Measurements from ENCODE around the gene MYCBPAP.

MYCBPAP gene

DNA sequence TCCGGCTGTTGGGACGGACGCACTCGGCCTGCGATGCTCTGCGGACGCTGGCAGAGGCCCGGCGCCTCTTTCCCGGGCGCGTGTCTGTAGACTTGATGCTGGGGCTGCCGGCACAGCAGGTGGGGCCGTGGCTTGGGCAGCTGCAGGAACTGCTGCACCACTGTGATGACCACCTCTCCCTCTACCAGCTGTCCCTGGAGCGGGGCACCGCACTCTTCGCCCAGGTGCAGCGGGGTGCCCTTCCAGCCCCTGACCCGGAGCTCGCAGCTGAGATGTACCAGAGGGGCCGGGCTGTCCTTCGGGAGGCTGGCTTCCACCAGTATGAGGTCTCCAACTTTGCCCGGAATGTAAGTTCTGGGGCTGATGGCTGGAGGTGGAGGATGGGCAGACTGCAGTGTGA lies 26.1 kb upstream of the MYCBPAP start:
- TF ChIP-seq, protein P1, sequence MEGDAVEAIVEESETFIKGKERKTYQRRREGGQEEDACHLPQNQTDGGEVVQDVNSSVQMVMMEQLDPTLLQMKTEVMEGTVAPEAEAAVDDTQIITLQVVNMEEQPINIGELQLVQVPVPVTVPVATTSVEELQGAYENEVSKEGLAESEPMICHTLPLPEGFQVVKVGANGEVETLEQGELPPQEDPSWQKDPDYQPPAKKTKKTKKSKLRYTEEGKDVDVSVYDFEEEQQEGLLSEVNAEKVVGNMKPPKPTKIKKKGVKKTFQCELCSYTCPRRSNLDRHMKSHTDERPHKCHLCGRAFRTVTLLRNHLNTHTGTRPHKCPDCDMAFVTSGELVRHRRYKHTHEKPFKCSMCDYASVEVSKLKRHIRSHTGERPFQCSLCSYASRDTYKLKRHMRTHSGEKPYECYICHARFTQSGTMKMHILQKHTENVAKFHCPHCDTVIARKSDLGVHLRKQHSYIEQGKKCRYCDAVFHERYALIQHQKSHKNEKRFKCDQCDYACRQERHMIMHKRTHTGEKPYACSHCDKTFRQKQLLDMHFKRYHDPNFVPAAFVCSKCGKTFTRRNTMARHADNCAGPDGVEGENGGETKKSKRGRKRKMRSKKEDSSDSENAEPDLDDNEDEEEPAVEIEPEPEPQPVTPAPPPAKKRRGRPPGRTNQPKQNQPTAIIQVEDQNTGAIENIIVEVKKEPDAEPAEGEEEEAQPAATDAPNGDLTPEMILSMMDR (IDR thresholded peaks at IDR 0.05; ENCODE audit: control insufficient read depth, insufficient read depth, low read depth, low read length, missing control alignments): no peak
- no peak overlapping the region for H3K4me3 ChIP-seq (ENCODE audit: control insufficient read depth, low read depth, low read length)
- DNase-seq (ENCODE audit: low read depth): no peak

DNA sequence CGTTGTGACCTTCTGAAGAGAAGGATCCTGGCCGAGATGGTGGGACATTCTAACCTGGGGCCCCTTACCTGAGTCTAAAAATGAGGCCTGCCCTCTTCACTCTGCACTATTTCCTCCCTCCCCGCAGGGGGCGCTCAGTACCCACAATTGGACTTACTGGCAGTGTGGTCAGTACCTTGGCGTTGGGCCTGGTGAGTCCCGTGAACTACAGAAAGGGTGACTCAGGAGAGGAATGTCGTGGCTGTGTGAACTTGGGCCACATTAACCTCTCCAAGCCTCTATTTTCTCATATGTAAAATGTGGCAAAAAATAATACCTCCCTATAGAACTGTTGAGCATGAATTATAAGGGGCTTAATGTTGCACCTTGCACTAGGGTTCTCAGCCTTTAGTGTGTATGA lies 25.7 kb upstream of the MYCBPAP start:
- peak; percentile 90 for DNase-seq (ENCODE audit: low read depth)
- TF ChIP-seq, protein P1 (IDR thresholded peaks at IDR 0.05; ENCODE audit: control insufficient read depth, insufficient read depth, low read depth, low read length, missing control alignments): peak; percentile 90
- no peak overlapping the region for H3K4me3 ChIP-seq (ENCODE audit: control insufficient read depth, low read depth, low read length)

DNA sequence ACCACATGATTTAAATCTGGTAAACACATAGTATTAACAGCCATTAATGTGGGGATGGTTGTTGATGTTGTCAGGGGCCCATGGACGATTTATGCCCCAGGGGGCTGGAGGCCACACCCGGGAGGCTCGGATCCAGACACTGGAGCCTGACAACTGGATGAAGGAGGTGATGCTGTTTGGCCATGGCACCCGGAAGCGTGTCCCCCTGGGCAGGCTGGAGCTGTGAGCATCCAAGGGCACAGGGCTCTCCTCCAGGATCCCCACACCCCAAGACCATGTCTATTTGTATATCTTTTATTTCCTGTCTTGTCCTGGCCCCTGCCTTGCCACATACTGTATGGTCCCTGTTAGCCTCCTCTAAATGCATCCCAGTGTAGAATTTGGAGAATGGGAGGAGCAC lies 25.0 kb upstream of the MYCBPAP start:
- H3K4me3 ChIP-seq (ENCODE audit: control insufficient read depth, low read depth, low read length): no peak overlapping the region
- DNase-seq (ENCODE audit: low read depth): no peak
- TF ChIP-seq, protein P1 (IDR thresholded peaks at IDR 0.05; ENCODE audit: control insufficient read depth, insufficient read depth, low read depth, low read length, missing control alignments): no peak

DNA sequence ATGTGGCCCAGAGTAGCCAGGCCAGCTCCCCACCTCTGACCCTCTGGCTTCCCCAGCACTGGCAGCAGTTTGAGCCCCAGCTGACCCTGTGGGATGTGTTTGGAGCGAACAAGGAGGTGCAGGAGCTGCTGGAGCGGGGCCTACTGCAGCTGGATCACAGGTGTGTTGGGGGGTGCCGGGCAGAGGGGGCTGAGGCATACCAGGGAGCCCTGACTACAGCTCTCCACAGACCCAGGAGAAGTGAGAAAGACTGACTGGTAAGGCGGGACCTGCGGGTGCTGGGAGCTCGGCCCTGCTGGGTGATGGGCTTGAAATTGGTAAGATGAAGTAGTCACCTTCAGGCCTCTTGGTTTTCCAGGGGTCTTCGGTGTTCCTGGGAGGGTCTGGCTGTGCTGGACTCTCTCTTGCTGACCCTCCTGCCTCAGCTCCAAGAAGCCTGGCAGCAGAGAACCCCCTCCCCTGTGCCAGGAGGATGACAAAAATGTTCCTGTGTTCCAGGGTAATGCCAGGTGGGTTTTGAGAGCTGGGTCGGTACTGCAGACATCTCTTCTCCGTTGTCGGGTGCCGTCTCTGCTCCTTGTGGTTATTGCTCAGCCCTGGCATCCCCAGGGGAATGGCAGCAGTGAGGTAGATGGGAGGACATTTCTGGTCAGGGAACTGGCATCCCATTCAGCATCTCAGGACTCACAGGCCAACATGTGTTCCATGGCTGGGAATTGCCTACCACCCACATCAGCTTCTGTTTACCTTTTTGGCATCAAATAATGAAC lies 23.7 kb upstream of the MYCBPAP start:
- TF ChIP-seq, protein P1 (IDR thresholded peaks at IDR 0.05; ENCODE audit: control insufficient read depth, insufficient read depth, low read depth, low read length, missing control alignments): no peak
- no peak overlapping the region for H3K4me3 ChIP-seq (ENCODE audit: control insufficient read depth, low read depth, low read length)
- DNase-seq (ENCODE audit: low read depth): no peak

GRCh38 chr17:50487213-50488096 lies 20.8 kb upstream of the MYCBPAP start:
- no peak for DNase-seq (ENCODE audit: low read depth)
- no peak overlapping the region for H3K4me3 ChIP-seq (ENCODE audit: control insufficient read depth, low read depth, low read length)
- TF ChIP-seq, protein P1 (IDR thresholded peaks at IDR 0.05; ENCODE audit: control insufficient read depth, insufficient read depth, low read depth, low read length, missing control alignments): no peak

- DNase-seq (ENCODE audit: low read depth): no peak
- TF ChIP-seq, protein P1 (IDR thresholded peaks at IDR 0.05; ENCODE audit: control insufficient read depth, insufficient read depth, low read depth, low read length, missing control alignments): no peak
- no peak overlapping the region for H3K4me3 ChIP-seq (ENCODE audit: control insufficient read depth, low read depth, low read length)
Observed at GRCh38 chr17:50488880-50489279, 19.4 kb upstream of the MYCBPAP start.

Measured in AG09309 (cell line).